Measurements from ENCODE around the gene ROCK2.

GRCh38 chr2:11213975-11214374, 130.5 kb downstream of the ROCK2 start:
- TF ChIP-seq CTCF (IDR thresholded peaks at IDR 0.05) = no peak
- TF ChIP-seq POLR2AphosphoS5 (IDR thresholded peaks at IDR 0.05) = no peak
